Upper lobe of right lung (tissue), 1 donor: ENCODE measurements around the gene LCTL. TPM values are rescaled to one million over a fixed set of nuclear protein-coding genes. Genes with fewer than 3 reads are reported as not detected.
"Not testable (repeated sequence)": the region's sequence is repeated elsewhere in the genome, so short reads cannot be mapped to it uniquely, and the experiment has no call there.

Experiments
- ATAC-seq: fragments of 200-7000 bp; cut with Tn5 transposase; one replicate; pipeline ENCODE4 v1.9.1; 2020; ENCODE audit warnings: mild to moderate bottlenecking, moderate library complexity
- DNase-seq: peaks from one replicate; pipeline ENCODE4 v3.0.0-alpha.2; 2020
- H3K27ac ChIP-seq: fragments of 200-600 bp; one replicate; pipeline ENCODE4 v1.8.0; 2022
- H3K27me3 ChIP-seq: fragments of 200-600 bp; one replicate; pipeline ENCODE4 v1.8.0; 2022; ENCODE audit warnings: mild to moderate bottlenecking
- H3K36me3 ChIP-seq: fragments of 200-600 bp; one replicate; pipeline ENCODE4 v1.8.0; 2022
- H3K4me1 ChIP-seq: fragments of 200-600 bp; one replicate; pipeline ENCODE4 v1.8.0; 2022
- H3K4me3 ChIP-seq: fragments of 200-600 bp; one replicate; pipeline ENCODE4 v1.8.0; 2022; ENCODE audit warnings: mild to moderate bottlenecking
- H3K9me3 ChIP-seq: fragments of 200-600 bp; one replicate; pipeline ENCODE4 v1.8.0; 2022
- CTCF ChIP-seq: fragments of 200-600 bp; IDR thresholded peaks from one replicate; pipeline ENCODE4 v1.8.0; 2022; ENCODE audit warnings: antibody characterized with exemption
- intact Hi-C: fragments of 100-400 bp; cut with DNase I; formaldehyde crosslinking; loops from one replicate; pipeline ENCODE4 v1.11.0; 2022
- total RNA-seq: library from RNA; stranded (reverse); fragmentation: NEBNext Ultra II Directional; extraction: Animal tissue kit (Norgen Biotek cat#: 25700); gene quantifications from one replicate; pipeline ENCODE4 v1.2.1, GENCODE V29; 2021
- donor health status: DM: no; HTN: yes; CAD: no; lungs with severe emphysema.

Gene LCTL
- total RNA-seq, 1 donor from 2014 or later = not detected

GRCh38 chr15:66590435-66590834 is 24.6 kb upstream of the LCTL start:
- Histone ChIP-seq H3K36me3 (no peaks in the 10 kb centered on the region), H3K4me3 (no peak overlapping the region), H3K27ac (no peak overlapping the region), H3K4me1 (no peaks in the 10 kb centered on the region), H3K9me3 (no peaks in the 10 kb centered on the region), H3K27me3 (no peaks in the 10 kb centered on the region)
- TF ChIP-seq CTCF = no peak
- ATAC-seq = no peak
- intact Hi-C loops = no loop called here
- DNase-seq = no peak

DNA sequence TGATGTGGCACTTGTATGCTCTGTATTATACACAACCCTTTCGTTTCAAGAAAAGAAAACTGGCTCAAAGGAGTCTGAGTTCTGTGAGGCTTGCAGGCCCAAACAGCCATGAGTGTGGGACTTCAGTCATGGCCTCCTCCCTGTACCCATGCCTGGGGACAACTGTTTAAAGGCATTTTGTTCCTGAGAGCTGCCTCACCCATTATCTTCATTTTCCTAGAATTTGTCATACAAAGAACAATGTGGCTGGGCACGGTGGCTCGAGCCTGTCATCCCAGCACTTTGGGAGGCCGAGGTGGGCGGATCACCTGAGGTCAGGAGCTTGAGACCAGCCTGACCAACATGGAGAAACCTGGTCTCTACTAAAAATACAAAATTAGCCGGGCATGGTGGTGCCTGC is 23.6 kb upstream of the LCTL start:
- H3K36me3 ChIP-seq, H3K27ac ChIP-seq, intact Hi-C loops, H3K27me3 ChIP-seq, ATAC-seq, H3K9me3 ChIP-seq, H3K4me1 ChIP-seq, DNase-seq, H3K4me3 ChIP-seq: not testable (repeated sequence)

GRCh38 chr15:66588971-66589370 is 23.2 kb upstream of the LCTL start:
- no peak overlapping the region for H3K4me3 ChIP-seq
- ATAC-seq (no peak), DNase-seq (no peak)
- no peaks in the 10 kb centered on the region for H3K9me3 ChIP-seq
- H3K4me1 ChIP-seq = no peaks in the 10 kb centered on the region
- intact Hi-C loops = no loop called here
- TF ChIP-seq CTCF = no peak
- H3K36me3 ChIP-seq = no peaks in the 10 kb centered on the region
- no peak overlapping the region for H3K27ac ChIP-seq
- H3K27me3 ChIP-seq = no peaks in the 10 kb centered on the region

- Histone ChIP-seq H3K27ac (no peak overlapping the region), H3K36me3 (no peaks in the 10 kb centered on the region), H3K4me1 (no peaks in the 10 kb centered on the region), H3K27me3 (no peaks in the 10 kb centered on the region), H3K4me3 (no peak overlapping the region), H3K9me3 (no peaks in the 10 kb centered on the region)
- no peak for ATAC-seq
- intact Hi-C loops = no loop called here
- no peak for DNase-seq
- no peak for TF ChIP-seq CTCF
These were observed 22.7 kb upstream of the LCTL start for GRCh38 chr15:66588537-66588936.

- Histone ChIP-seq H3K27ac (no peak overlapping the region), H3K4me3 (no peak overlapping the region), H3K27me3 (no peaks in the 10 kb centered on the region), H3K9me3 (no peaks in the 10 kb centered on the region), H3K36me3 (no peaks in the 10 kb centered on the region), H3K4me1 (no peaks in the 10 kb centered on the region)
- no peak for TF ChIP-seq CTCF
- ATAC-seq = peak; percentile 73
- intact Hi-C loops = no loop called here
- DNase-seq = no peak
These were observed 22.0 kb upstream of the LCTL start for GRCh38 chr15:66587749-66588148.

DNA sequence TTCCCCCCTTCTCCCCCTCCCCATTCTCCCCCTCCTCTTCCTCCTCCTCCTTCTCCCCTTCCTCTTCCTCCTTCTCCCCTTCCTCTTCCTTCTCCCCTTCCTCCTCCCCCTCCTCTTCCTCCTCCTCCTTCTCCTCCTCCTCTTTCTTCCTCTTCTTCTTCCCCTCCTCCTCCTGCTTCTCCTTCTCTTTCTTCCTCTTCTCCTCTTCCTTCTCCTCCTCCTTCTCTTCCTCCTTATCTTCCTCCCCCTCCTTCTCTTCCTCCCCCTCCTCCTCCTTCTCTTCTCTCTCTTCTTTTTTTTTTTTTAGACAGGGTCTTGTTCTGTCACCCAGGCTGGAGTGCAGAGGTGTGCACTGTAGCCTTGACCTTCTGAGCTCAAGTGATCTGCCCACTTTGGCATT is 21.2 kb upstream of the LCTL start:
- no peak for TF ChIP-seq CTCF
- Histone ChIP-seq H3K9me3 (no peaks in the 10 kb centered on the region), H3K4me1 (no peaks in the 10 kb centered on the region), H3K27me3 (no peaks in the 10 kb centered on the region), H3K4me3 (no peak overlapping the region), H3K27ac (no peak overlapping the region), H3K36me3 (no peaks in the 10 kb centered on the region)
- DNase-seq (no peak), ATAC-seq (peak; percentile 29)
- intact Hi-C loops = no loop called here
